Stimulated activated CD8-positive, alpha-beta memory T cell treated with anti-CD3 and anti-CD28 coated beads, Interleukin-7, amount 100 ng/mL, for 1 hour (primary cell): ENCODE measurements around the gene BICDL1.
A peak's percentile ranks its signal among the peaks of the same experiment; 100 is the strongest.

Experiments
- DNase-seq, 2 donors: peaks; one replicate each; pipeline ENCODE4 v3.0.0-alpha.2; 2020; ENCODE audit warnings: low read depth in 2 of 2

The BICDL1 gene

GRCh38 chr12:120100630-120101029 lies 111.6 kb downstream of the BICDL1 start:
- DNase-seq = no peak

GRCh38 chr12:120101182-120101581 lies 112.1 kb downstream of the BICDL1 start:
- DNase-seq = no peak

DNA sequence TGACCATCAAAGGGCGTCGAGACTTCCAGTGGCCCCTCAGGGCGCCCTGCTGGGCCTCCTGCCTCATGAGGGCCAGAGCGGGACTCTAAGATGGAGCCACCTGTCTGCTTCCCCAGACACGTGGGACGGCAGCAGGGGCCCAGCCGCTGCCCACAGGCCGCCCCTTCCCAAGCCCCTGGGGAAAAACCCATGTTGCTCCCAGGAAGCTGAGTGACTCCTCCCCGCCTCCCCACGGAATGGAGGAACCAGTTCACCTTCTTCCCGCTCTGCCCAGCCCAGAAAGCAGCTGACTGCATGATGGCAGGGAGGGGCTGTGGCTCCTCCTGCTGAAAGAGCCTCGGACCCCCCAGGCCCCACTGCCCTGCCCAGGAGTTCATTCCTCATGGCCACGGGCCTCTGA lies 112.6 kb downstream of the BICDL1 start:
- no peak for DNase-seq

DNA sequence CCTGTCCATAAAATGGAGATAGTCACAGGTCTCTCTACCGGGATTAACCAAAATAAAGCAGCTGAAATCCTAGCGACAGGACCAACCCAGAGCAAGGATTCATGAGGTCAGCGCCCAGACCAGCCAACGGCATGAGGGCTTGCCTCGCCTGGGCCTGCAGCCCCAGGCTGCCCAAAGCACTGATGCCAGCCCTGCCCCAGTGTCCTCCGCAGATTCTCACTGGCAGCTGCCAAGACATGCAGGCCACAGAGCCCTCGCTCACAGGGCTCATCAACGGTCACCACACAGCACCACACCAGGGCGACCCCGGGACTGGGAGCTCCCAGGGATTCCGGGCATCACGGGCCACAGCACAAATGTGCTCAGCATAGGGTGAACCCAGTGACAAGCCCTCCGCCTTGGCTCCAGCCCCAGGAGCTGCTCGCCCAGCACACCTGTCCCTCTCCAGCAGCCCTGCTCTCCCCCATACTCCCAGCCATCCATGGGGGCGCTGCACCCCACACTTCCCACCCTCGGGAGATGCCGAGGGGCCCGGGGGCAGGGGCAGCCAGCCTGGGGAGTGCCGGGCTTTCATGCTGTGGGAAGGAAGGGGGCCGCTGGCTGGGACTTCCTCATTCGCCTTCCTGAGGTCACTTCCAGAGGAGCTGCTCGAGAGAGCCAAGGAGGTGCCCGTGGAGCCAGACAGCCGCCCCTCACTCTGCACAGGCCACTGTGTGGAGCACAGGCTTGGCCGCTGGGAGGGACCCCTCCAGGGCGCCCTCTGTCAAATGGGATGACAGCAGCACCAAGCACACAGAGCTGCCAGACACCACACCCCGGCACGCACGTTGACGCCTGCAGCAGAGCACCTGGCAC lies 113.4 kb downstream of the BICDL1 start:
- no peak for DNase-seq

- DNase-seq = no peak
Measured at GRCh38 chr12:120103044-120103338, 114.0 kb downstream of the BICDL1 start.

DNA sequence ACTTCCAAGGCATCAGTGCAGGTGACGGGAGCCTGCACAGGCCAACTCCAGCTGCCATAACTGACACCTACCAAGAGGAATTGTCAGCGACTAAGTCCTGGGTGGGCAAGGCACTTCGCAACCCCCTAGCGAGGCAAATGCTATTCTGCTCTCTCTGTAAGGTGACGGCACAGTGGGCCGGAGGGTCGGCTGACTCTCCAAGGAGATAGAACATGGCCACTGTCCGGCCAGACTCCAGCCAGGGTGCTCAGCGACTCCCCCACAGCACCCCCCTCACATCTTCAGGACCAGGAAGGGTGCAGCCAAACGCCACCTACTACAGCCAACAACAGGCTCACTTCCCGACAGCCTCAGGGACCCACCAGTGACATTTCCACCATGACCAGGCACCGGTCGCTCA lies 114.3 kb downstream of the BICDL1 start:
- no peak for DNase-seq

GRCh38 chr12:120106151-120106550 lies 117.1 kb downstream of the BICDL1 start:
- DNase-seq = no peak

- no peak for DNase-seq
Measured at GRCh38 chr12:120109570-120110267, 120.7 kb downstream of the BICDL1 start.

DNA sequence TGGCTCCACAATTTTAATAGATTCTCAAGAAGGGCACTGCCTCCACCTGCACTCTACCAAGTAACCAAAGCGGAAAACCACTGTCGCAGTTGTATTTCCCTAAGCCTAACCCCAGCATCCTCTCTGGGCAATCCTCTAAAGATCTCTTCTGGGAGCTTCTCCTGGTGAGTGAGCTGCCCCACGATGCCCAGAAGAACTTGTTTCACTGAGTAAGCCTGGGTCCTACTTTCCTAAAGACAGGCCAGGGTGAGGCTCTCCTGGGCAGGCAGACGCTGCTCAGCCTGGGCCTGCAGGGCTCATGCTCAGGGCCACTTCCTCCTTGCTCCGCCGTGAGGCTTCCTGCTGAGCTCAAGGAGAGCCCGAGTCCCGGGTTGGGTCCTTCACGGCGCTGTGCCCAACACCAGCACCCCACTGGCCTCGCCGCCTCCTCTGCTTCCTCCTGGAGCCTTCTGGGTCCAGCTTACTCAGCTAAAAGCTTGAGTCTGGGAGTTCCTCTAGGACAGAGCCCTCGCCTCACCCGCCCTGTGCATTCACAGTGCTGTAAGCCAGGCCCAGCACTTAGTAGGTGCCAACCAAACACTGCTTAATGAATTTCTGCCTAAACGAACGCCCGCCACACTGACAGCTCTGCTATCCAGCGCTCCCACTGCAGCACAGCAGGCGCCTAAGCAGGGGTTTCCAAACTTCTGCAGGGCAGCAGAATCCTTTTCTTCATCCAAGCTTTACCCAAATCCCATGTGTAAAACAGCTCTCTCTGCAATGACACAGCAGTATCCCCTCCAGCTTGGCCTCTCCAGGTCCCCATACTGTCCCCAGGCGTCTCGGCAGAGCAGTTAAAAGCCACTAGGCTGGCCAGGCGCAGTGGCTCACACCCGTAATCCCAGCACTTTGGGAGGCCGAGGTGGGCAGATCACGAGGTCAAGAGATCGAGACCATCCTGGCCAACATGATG lies 121.8 kb downstream of the BICDL1 start:
- peak in 1 of 2 donors; percentile 8 for DNase-seq

- DNase-seq = no peak
Measured at GRCh38 chr12:120115066-120115465, 126.0 kb downstream of the BICDL1 start.

DNA sequence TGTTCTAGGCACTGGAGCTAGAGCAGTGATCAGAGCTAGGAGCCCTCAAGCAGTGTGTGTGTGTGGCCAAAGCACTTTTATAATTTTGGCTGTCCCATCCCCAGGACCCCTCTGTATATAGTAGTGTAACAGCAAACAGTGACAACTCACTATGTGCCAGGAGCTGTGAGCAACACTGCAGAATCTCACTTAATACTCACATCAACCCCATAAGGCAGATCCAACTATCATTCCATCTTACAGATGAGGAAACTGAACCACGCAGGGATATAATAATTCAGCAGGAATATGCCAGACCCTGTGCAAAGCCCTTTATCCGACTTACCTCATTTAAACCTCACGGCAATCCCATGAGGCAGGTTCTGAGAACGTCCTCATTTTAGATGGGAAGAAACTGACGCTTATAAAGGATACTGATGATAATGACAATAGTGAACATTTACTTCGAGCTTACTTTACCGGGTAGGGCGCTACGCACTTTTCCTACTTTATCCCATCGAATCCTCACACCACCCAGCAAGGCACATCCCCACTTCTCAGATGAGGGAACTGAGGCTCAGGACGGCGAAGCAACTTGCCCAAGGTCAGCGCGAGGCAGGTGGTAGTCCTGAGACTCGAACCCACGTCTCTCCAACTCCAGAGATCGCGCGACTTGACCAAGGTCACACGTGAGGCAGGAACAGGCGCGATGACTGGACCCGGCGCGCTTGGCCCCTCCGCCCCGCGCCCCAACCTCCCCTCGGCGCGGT lies 126.8 kb downstream of the BICDL1 start:
- DNase-seq = no peak

DNA sequence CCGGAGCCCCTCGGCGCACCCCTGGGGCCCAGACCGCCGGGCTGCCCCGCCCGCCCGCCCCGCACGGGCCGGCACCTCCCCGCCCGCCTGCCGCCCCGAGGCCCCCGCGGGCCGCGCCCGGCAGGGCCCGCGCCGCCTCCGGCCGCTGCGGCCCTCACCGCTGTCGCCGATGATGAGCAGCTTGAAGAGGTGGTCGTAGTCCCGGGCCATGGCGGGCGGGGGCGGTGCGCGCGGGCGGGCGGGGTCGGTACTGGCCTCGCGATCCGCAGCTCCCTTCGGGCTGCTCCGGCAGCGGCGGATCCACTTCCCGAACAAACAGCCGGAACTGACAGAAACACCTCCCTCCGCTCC lies 127.4 kb downstream of the BICDL1 start, which contains the start of gene RAB35:
Gene RAB35, minus strand, starts transcription at position 313 of the 351 bp plus-strand sequence. Its CDS starts 103 bp downstream, at position 210.
- DNase-seq = no peak

GRCh38 chr12:120116792-120117651 lies 128.0 kb downstream of the BICDL1 start:
- DNase-seq = peak; percentile 96 to 97

GRCh38 chr12:120117961-120118320 lies 128.9 kb downstream of the BICDL1 start:
- no peak for DNase-seq

DNA sequence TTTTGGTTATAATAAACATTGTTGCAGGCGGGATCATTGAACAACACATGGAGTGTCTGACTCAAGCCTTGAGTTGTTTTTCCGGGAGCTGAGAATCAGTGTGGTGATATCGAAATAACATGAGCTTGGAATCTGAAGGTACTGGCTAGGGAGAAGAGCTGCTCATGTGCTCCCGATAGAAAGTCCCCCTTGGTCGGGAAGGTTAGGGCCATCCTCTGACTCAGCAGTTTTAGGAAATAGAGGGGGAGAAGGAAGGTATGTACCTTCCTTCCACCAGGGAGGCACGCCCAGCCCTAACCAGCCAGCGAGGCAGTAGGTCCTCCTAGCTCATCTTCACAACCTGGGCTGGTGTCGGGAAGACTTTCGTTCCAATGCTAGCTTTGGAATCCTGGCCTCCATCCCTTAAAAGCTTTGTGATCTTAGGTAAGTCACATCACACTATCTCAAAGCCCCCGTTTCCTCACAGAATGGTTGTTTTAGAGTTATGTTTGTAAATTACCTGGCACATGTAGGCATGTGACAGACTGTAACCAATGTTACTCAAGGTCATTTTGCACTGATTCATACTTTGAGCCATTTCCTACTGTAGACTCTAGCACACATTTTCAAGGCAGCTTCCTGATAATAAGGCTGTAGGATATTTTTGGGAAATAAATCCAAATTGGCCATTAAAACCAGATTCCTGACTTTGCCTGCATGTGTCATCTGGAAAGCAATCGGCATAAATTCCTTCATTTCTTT lies 129.5 kb downstream of the BICDL1 start:
- no peak for DNase-seq

DNA sequence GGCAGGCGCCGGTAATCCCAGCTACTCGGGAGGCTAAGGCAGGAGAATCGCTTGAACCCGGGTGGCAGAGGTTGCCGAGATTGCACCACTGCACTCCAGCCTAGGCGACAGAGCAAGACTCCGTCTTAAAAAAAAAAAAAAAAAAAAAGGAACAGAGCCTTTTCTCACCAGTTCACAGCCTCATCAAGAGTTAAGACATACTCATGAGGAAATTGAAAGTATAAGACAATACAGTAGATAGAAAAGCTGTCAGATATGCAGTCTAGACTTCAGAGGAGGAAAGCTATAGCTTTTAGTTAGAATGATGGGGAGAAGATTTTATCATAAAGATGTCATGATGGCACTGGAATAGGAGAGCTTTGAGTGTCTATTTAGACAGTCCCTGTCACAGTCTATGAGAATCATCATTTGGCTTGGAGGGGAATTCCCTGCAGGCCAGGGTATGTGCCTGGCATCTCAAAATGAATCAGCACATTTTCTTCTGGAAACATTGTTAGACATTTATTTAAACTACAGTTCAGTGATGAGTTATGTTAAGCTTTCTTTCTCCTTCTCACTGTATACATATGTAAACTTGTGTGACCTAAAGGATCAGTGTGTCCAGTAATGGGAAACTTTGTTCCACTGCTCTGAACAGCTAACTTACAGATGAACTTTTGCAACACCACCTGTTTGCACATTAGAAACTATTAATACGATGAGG lies 130.4 kb downstream of the BICDL1 start:
- DNase-seq = no peak

DNA sequence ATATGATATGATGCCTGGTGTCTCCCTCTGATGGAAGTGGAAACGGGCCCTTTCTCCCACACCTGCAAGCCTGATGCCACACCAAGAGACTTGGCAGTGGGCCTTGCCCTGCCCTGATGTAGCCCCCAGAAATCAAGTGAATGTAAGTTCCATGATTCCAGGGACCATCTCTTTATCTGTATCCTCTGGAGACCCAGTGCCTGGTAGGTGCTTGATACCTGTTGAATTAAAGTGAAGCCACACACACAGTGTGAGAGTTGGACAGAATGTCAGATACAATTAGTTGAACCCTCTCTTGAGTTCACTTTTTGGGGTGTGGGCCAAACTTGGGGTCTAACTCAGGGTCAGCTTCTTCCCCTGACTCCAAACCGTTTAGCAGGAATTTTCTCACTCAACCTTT lies 132.3 kb downstream of the BICDL1 start:
- no peak for DNase-seq

DNA sequence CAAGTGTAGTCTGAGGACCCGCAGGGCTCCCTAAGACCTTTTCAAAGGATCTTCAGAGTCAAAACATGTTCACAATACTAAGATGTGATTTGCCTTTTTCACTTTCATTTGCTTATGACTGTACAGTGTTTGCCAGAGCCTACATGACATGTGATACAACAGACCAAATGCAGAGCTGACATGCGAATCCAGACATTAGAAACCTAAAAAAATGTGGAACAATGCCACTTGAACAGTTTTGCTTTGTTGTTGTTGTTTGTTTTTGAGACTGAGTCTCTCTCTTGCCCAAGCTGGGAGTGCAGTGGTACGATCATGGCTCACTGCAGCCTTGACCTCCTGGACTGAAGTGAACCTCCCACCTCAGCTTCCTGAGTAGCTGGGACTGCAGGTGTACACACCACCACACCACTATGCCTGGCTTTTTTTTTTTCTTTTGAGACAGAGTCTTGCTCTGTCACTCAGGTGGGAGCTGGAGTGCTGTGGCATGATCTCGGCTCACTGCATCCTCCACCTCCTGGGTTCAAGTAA lies 132.8 kb downstream of the BICDL1 start:
- DNase-seq = no peak

DNA sequence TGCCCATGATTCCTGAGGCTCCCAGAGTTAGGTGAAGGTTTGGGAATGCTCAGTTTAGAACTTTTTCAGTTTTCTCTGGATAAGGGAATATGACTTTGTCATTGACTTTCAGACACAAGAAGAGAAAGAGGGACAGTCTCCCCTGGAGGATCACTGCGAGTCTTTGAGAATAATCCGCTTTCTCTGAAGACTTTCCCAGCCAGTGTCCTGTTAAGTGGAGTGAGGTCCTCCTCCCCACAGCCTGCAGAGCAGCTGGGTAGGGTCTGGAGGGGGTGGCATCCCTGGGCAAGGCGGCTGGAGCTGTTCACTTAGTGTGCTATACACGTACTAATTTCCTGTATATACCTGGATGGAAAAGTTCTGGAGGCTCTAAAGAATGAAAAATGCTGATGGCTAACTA lies 136.0 kb downstream of the BICDL1 start:
- DNase-seq = no peak
